PC-9 (cell line): Measurements from ENCODE around the gene ABHD5. TPM values are rescaled to one million over a fixed set of nuclear protein-coding genes. Genes with fewer than 3 reads are reported as not detected.

ENCODE experiments used
- BruUV-seq: library from RNA; stranded (reverse); fragments of 400-500 nt; replicated peaks from 2 replicates; lab custom pipeline; 2021; lab: Mats Ljungman, UMichigan
- CTCF ChIA-PET: fragments of 300-600 bp; sonication (Branson Sonifier 250); formaldehyde crosslinking; loops from one replicate; lab custom pipeline; 2022; ENCODE audit warnings: antibody characterized with exemption; lab: Charles Lee
- POLR2A ChIA-PET: fragments of 300-600 bp; sonication (Branson Sonifier 250); formaldehyde crosslinking; loops from one replicate; lab custom pipeline; 2022; ENCODE audit warnings: antibody characterized with exemption; ENCODE audit not compliant: unreplicated experiment; lab: Charles Lee
- DNase-seq, 2 experiments: peaks; one replicate each; pipeline versions ENCODE4 v3.0.0 to v3.0.0-alpha.2; 2015 to 2022; ENCODE audit warnings: mixed read lengths in 1 of 2
- H2AFZ ChIP-seq: fragments of 200-600 bp; sonication (generic); 2 replicates; pipeline ENCODE4 v1.8.1; 2017; ENCODE audit warnings: antibody characterized with exemption
- H3F3A ChIP-seq: fragments of 200-600 bp; sonication (generic); 2 replicates; pipeline ENCODE4 v1.8.1; 2017; ENCODE audit warnings: antibody characterized with exemption, mild to moderate bottlenecking, low read depth; ENCODE audit not compliant: insufficient read depth
- H3K27ac ChIP-seq: fragments of 200-600 bp; sonication (generic); 2 replicates; pipeline ENCODE4 v1.6.1; 2016; ENCODE audit warnings: mixed run types
- H3K27me3 ChIP-seq: fragments of 200-600 bp; sonication (generic); 2 replicates; pipeline ENCODE4 v1.6.1; 2016; ENCODE audit warnings: low read depth, mixed run types; ENCODE audit not compliant: insufficient read depth
- H3K36me3 ChIP-seq: fragments of 200-600 bp; sonication (generic); 2 replicates; pipeline ENCODE4 v1.6.1; 2016; ENCODE audit warnings: low read depth, mixed run types
- H3K4me1 ChIP-seq: fragments of 200-600 bp; sonication (generic); replicated peaks from 2 replicates; pipeline ENCODE4 v1.6.1; 2016; ENCODE audit warnings: mixed run types; ENCODE audit not compliant: insufficient read depth
- H3K4me2 ChIP-seq: fragments of 200-600 bp; sonication (generic); 2 replicates; pipeline ENCODE4 v1.6.1; 2017; ENCODE audit warnings: mixed run types
- H3K4me3 ChIP-seq: fragments of 200-600 bp; sonication (generic); 2 replicates; pipeline ENCODE4 v1.6.1; 2016; ENCODE audit warnings: mixed run types
- H3K79me2 ChIP-seq: fragments of 200-600 bp; sonication (generic); 2 replicates; pipeline ENCODE4 v1.6.1; 2017; ENCODE audit warnings: low read depth, mixed run types
- H3K9me2 ChIP-seq: fragments of 200-600 bp; sonication (generic); 2 replicates; pipeline ENCODE4 v1.8.1; 2017; ENCODE audit warnings: mild to moderate bottlenecking; ENCODE audit not compliant: insufficient read depth
- H3K9me3 ChIP-seq: fragments of 200-600 bp; sonication (generic); 2 replicates; pipeline ENCODE4 v1.8.1; 2016; ENCODE audit warnings: low read depth; ENCODE audit not compliant: insufficient read depth
- H4K20me1 ChIP-seq: fragments of 200-600 bp; sonication (generic); 2 replicates; pipeline ENCODE4 v1.8.1; 2017; ENCODE audit not compliant: insufficient read depth
- CTCF ChIP-seq: fragments of 200-600 bp; sonication (generic); conservative IDR thresholded peaks from 2 replicates; pipeline ENCODE4 v1.6.1; 2017; ENCODE audit warnings: mixed run types, antibody characterized with exemption, mild to moderate bottlenecking, moderate library complexity
- EZH2 ChIP-seq: fragments of 200-600 bp; sonication (generic); IDR thresholded peaks from 2 replicates; pipeline ENCODE4 v1.8.0; 2017; ENCODE audit warnings: antibody characterized with exemption, low read depth
- intact Hi-C: fragments of 100-400 bp; cut with micrococcal nuclease; formaldehyde crosslinking; loops from one replicate; pipeline ENCODE4 v1.10.0; 2022; ENCODE audit not compliant: unreplicated experiment
- total RNA-seq: library from RNA; stranded (reverse); gene quantifications from 2 replicates; pipeline ENCODE4 v1.2.3, GENCODE V29; 2021

Gene ABHD5
- total RNA-seq, 1 experiment from 2014 or later = 19.9 TPM

GRCh38 chr3:43734685-43735084 lies 43.9 kb downstream of the ABHD5 start:
- intact Hi-C loops = no loop called here
- Histone ChIP-seq H4K20me1 (no peaks in the 10 kb centered on the region), H3K79me2 (no peaks in the 10 kb centered on the region), H2AFZ (no peak overlapping the region), H3K36me3 (no peaks in the 10 kb centered on the region), H3K27ac (no peak overlapping the region), H3K27me3 (no peaks in the 10 kb centered on the region), H3K4me1 (peaks cover 14% of the 10 kb centered on the region), H3K9me3 (no peaks in the 10 kb centered on the region), H3K4me3 (no peak overlapping the region), H3K9me2 (no peaks in the 10 kb centered on the region), H3F3A (peaks cover 8% of the 10 kb centered on the region; the same call in 1 of the 2 replicates), H3K4me2 (no peak overlapping the region)
- ChIA-PET POLR2A (no interaction called here), CTCF (no interaction called here)
- BruUV-seq = no TSS peak
- TF ChIP-seq EZH2 (no peak), CTCF (no peak)
- no peak for DNase-seq

GRCh38 chr3:43735618-43736017 lies 44.9 kb downstream of the ABHD5 start:
- no peak for TF ChIP-seq CTCF
- Histone ChIP-seq H4K20me1 (no peaks in the 10 kb centered on the region), H3K9me2 (no peaks in the 10 kb centered on the region), H3K9me3 (no peaks in the 10 kb centered on the region), H2AFZ (no peak overlapping the region), H3K4me1 (peaks cover 14% of the 10 kb centered on the region), H3K27me3 (no peaks in the 10 kb centered on the region), H3K27ac (no peak overlapping the region), H3K4me2 (no peak overlapping the region), H3K36me3 (no peaks in the 10 kb centered on the region), H3F3A (peaks cover 8% of the 10 kb centered on the region; the same call in 1 of the 2 replicates), H3K79me2 (no peaks in the 10 kb centered on the region), H3K4me3 (no peak overlapping the region)
- DNase-seq = no peak
- CTCF ChIA-PET = no interaction called here
- intact Hi-C loops = no loop called here
- BruUV-seq = no TSS peak
- POLR2A ChIA-PET = no interaction called here

- H3K27me3 ChIP-seq = no peaks in the 10 kb centered on the region
- ChIA-PET CTCF (no interaction called here), POLR2A (no interaction called here)
- no peaks in the 10 kb centered on the region for H3K79me2 ChIP-seq
- no TSS peak for BruUV-seq
- H3K36me3 ChIP-seq = no peaks in the 10 kb centered on the region
- DNase-seq = peak in 1 of 2 experiments; percentile 46
- H3F3A ChIP-seq = peaks cover 8% of the 10 kb centered on the region; the same call in 1 of the 2 replicates
- H3K4me1 ChIP-seq = peaks cover 14% of the 10 kb centered on the region
- no peaks in the 10 kb centered on the region for H3K9me2 ChIP-seq
- TF ChIP-seq CTCF (no peak), EZH2 (no peak)
- intact Hi-C loops = no loop called here
- no peak overlapping the region for H3K27ac ChIP-seq
- H3K4me3 ChIP-seq = no peak overlapping the region
- H3K4me2 ChIP-seq = 0 out of 2 replicates have a peak overlapping the region, but pooled peaks have one; percentile 3
- H4K20me1 ChIP-seq = no peaks in the 10 kb centered on the region
- no peak overlapping the region for H2AFZ ChIP-seq
- H3K9me3 ChIP-seq = no peaks in the 10 kb centered on the region
These were observed 46.1 kb downstream of the ABHD5 start for GRCh38 chr3:43736558-43737440.
